GM21619 (cell line): ENCODE measurements around the gene ERGIC1.
A peak's percentile ranks its signal among the peaks of the same experiment; 100 is the strongest.

ENCODE experiments used
- ATAC-seq: cut with Tn5 transposase; IDR thresholded peaks from one replicate; pipeline ENCODE4 v1.9.1; 2021; ENCODE audit not compliant: unreplicated experiment

ERGIC1 gene

DNA sequence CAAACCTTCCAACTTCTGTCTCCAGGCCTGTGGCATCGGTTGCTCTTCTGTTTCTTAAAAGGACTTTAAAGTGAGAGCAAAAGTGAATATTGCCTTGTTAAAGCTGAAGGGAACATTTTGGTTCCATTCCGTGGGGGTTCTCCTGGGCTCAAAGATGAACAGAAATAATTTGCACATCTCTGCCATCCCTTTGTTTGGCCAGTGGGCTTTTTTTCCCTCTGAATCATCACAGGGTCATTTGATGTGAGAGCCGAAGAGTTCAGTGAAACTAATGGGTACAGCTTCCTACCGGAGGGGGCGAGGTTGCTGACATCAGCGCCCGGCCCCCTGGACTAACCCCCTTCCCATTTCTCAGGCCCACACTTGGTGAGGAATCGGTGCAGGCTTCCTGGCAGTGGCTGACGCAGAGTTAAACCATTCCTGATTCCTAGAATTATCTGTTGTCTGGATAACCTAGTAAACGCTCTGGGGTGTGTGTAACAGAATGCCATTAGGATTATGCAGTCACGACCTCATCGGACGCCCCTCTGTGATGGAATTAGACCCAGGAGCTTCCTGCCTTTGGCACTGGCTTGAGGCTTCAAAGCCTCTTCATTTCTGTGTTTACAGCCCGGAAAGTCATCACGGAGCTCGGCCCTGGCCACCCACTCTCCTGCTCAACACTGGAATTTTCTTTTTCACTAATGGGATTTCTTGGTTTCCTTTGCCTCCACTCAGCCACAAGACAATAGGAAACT lies 63.6 kb downstream of the ERGIC1 start:
- no peak for ATAC-seq

DNA sequence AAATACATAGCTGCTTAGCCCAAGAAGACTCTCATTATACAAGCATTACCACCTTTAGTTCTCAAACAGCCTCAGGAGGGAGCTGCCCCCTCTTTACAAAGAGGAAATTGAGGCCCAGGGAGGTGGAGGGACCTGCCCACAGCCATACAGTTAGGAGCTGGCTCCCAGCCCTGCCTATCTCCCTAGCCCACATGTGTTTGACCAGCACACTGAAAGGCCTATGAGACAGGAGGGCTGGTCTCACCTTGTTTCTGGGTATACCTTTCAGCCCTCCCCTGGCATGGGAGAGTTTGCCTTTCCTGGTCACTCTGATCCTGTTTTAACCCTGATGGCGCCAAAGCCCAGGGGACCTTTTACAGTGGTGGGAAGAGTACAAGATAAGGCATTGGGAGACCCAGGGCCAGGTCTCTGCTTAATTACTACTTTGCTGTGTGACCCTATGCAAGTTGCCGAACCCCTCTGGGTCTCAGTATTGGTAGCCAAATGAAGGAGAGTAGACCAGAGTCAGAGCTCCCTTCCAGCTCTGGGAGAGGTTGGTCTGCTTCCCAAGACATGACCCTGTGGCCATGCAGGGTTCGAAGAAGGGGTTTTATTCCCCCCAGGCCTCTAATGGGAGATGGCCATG lies 64.3 kb downstream of the ERGIC1 start:
- ATAC-seq: no peak

DNA sequence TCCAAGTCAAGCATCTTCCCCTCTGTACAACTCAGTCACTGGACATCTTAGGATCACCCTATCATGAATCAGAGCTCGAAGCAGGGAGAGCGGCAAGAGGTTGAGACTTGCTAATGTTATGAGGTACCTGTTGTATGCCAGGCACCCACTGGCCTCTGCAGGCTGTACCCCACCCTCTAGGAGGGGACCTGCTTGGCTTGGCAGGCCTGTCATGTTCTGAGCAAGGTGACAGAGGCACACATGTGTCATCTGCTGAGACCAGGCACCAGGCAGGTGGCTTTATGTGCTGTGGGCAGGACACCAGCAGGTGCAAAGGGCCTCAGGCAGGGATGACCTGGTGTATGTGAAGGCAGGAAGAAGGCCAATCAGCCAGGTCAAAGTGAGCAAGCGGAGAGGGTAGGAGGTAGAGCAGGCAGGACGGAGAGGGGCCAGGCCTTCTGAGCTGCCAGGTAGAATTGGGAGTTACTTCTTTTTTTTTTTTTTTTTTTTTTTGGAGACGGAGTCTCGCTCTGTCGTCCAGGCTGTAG lies 64.9 kb downstream of the ERGIC1 start:
- no peak for ATAC-seq

DNA sequence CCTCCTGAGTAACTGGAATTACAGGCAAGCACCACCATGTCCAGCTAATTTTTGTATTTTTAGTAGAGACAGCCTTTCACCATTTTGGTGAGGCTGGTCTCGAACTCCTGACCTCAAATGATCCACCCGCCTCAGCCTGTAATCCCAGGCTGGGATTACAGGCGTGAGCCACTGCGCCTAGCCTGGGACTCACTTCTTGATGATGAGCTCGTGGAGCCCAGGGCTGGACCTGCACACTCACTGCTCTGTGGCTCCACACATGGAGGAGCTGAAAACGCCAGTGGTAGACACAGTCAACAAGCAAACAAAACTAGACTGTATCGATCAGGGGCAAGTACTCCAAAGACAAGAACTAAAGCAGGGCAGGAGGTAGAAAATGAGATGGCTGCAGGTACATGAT lies 65.4 kb downstream of the ERGIC1 start:
- no peak for ATAC-seq

DNA sequence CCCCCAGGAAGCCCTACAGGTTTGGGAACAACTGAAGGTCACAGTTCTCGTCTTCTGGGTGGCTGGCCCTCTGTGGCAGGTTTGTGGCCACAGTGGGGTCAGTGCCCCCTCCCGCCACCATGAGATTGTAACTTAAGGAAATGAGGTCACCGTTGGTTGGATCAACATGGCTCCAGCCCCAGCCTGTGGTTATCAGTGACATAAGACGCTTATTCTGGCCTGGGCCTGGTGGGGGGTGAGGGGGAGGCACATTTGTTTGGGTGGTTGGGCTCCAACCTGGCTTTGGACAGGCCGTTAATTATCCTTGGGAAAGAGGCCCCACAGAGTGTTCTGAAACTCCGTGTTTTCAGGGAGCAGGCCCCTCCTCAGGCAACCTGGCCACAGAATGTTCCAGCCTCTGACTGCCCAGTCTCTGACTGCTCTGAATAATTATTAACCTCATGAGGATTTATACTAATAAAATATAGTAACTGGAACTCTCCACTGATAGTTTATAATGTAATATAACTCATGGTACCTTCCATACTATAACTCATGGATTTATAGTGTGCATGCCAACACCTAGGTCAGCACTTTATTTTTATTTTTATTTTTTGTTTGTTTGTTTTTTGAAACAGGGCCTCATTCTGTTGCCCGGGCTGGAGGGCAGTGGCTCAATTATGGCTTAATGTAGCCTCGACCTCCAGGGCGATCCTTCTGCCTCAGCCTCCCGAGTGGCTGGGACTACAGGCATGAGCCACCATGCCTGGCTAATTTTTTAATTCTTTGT lies 67.1 kb downstream of the ERGIC1 start:
- no peak for ATAC-seq

DNA sequence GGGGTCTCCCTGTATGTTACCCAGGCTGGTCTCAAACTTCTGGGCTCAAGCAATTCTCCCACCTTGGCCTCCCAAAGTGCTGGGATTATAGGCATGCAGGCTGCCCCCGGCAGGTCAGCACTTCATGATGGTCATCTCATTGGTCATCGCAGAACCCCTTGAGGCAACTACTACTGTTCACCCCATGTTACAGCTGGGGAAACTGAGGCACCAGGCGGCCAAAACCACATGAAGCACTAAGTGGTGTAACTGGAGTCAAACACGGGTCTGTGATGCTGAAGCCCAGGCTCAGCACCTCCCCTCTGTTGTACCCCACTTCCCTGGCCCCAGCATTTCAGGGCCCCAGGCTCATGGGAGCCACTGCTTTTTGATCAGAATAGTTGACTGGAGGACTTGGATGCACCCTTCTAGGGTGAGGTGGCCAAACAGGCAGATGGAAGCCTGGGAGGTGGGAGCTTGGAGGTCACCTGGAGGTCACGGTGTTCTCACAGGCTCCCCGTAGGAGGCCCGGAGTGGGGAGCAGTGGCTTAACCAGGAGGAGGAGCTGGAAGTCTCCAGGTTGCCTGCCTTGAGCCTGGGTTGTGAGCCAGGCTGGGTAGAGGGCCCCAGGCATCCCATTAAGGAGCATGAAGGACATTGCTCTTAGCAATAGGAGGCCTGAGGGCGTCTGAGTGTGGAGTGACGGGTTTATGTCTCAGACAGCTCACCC lies 67.9 kb downstream of the ERGIC1 start:
- no peak for ATAC-seq

DNA sequence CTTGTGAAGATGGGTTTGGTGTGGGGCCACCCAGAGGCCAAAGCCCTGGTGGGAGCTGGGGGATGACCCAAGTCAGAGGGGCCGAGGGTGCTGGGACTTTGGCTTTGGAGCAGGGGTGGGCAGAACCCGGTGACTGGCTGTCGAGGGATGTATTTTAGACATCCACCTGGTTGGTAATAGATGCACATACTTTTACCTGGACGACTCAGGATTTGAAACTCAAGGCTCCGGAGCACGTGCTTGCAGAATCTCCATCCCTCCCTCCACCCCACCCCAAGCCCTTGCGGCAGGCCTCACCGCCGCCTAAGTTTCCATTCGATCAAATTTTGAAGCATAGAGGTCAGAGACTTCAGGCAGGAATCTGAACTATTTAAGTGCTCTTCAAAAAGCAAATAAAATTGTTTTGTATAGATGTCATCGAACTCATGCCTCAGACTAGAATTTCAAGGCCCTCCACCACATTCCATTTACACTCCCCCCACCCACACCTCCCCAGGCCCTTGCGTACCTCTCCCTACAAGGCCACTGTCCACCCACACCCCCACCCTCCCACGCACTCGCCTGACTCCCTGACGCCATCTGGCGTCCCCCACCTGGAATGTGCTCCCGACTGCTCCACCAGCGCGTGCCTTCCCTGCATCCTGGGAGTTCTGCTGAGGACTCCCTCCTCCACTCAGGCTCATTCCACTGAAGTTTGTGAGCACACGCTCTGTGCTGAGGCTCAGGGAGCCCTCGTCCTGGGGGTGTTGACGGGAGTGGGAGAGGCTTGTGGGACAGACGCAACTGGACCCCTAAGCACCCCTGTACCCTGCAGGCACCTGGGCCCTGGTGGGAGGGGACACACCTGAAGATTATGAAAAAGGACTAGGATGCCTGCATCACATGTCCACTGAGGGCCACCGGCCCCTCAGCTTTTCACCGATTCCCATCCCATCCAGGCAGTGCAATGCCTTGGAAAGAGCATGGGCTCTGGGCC lies 68.7 kb downstream of the ERGIC1 start:
- ATAC-seq: no peak

DNA sequence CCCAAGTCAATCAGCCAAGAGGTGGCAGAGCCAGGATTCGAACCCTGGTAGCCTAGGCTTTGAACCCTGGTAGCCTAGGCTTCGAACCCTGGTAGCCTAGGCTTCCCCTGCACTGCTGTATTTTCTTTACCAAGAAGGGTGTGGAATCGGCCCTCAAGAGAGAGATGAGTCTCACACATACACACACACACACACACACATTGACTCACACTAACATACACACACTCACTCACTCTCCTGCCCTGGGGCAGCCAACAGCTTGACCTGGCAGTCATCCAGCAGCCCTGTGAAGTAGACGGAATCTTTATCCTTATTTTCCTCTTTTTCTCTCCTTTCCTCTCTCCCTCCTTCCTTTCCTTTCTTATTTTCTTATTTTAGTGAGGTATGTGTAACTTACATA lies 69.7 kb downstream of the ERGIC1 start:
- ATAC-seq: no peak

DNA sequence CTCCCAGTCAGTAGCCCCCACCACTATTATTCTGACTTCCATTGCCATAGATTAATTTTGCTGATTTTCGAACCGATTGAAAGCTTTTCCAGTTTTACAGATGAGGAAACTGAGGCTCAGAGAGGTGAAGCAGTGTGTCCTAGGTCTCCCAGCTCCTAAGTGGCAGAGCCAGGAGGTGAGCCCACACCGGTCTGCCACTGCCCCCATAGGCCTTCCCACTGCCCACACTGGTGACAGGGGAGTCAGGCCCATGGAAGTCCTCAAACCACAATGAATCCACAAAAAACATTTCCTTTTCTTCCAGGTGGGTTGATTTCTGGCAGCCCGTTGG lies 70.2 kb downstream of the ERGIC1 start:
- no peak for ATAC-seq

DNA sequence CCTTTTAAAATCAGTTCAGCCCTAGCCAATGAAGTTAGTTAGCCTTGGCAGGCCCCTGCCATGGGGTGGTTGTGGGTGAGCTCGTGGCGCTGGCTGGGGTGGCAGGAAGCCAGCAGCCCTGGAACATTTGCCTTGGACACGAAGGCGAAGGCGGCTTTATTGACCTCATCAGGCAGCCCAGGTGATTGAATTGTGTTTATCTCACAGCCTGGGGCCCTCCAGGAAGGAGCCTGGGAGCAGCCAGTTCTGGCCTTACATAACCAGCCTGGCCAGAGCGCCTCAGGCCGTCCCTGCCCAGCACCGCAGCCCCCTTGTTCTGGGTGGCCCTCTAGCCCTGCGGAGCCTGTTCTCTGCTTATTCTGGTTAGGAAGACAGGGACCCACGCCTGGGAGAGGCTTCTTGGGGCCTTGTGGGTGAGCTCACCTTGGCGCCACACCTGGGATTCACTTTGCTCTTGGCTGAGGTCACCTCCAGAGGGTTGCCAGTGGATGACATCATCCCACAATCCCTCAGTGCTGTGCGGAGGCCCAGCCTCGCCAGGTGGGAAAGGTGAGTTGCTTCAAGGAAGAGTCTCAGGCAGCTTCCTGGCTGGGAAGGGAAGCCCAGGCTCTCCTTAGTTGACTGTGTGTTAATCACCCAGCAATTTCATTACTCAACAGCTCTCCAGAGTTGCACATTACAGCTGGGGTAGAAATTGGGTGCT lies 70.7 kb downstream of the ERGIC1 start:
- ATAC-seq: no peak

DNA sequence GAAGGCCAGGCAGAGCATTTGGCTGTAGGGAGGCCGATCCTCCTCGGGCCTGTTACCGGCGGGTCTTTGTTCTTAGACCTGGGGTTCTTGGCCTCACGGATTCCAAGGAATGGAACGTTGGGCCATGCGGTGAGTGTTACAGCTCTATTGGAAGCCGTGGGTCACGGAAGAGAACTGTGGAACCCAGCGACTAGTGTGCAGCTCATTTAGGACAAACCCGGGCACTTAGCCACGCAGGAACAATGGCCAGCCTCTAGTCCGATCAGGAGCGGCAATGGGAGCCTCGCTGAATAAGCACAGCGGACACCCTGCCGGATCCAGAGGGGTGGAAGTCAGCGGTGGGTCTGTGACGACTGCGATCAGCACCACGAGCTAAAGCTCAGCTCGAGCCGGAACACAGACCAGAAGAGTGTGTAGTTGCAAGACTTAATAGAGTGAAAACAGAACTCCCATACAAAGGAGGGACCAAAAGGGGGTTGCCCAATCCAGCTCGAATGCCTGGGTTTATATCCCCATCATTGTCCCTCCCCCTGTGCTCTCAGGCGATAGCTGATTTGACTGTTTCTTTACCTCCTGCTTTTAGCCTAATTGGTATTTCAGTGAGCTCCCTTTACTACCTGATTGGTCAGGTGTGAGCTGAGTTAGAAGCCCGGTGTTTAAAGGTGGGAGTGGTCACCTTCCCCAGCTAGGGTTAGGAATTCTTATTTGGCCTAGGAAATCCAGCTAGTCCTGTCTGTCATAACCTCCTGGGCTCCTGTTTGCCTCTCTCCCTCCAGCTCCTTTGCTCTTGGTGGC lies 71.5 kb downstream of the ERGIC1 start:
- ATAC-seq: no peak

DNA sequence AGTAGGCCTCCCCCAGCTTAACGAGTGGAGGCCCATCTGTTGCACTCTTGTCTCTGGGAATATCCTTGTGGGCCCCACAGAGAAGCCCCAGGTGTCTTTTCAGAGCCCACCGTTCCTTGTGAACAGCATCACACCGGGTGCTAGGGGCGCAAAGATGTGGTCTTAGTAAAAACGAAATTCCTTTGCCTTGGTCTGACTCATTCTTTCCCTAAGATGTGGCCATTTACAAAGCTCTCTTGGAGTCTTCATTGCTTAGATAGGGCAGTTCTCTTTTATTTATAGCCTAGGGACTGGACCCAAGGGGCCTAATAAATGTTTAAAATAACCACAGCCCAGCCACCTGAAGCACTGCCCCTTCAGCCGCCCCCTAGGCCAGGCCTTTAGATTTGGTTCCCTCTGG lies 72.4 kb downstream of the ERGIC1 start:
- peak; percentile 43 for ATAC-seq

DNA sequence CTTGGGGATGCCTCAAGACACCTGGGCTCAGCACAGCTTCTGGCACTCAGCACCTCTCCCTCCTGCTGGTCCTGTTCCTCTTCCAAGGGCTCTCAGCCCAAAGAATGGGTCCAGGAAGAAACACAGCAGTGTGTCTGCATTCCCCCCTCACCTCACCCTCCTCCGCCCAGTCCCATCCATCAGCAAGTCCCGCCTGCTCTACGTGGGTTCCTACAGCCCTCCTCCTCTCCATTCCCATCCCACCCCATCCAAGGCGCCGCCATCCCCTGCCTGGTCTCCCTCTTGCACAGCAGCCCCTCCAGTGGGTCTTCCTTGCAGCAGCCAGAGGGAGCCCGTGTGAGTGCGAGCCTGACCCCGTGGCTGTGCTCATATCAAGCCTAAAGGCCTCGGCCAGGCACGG lies 72.8 kb downstream of the ERGIC1 start:
- ATAC-seq: no peak

DNA sequence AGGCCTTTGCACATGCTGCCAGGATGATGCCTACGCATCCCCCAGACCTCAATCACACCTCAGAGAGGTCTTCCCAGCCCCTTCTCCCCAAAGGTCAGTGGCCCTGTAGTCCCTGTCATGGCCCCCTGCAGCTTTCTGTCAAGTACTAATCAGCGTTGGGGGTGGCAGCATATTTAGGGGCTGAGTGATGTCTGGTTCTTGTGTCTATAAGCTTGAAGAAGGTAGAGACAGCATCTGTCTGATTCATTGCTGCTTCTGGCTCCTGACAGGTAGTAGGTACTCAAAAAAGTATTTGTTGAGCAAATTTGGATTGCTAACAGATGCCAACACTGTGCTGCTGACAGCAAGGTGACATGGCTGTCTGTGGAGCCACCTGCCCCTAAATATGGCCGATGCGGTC lies 73.6 kb downstream of the ERGIC1 start:
- ATAC-seq: no peak

DNA sequence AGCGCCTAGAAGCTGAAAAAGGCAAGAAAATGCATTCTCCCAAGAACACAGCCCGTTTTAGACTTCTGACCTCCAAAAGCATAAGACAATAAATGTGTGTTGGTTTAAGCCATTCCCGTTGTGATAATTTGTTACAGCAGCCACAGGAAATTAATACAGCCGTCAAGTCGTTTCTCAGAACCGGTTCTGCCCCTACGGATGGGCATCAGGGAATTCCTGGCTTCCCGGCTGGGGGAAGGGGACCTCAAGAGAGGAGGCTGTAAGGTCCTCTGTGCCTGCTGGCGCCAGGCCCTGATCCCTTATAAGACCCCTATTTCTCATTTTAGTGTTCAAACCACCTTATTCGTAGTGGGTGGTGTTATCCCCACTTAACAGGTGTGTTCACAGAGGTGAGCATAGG lies 74.6 kb downstream of the ERGIC1 start:
- ATAC-seq: no peak

DNA sequence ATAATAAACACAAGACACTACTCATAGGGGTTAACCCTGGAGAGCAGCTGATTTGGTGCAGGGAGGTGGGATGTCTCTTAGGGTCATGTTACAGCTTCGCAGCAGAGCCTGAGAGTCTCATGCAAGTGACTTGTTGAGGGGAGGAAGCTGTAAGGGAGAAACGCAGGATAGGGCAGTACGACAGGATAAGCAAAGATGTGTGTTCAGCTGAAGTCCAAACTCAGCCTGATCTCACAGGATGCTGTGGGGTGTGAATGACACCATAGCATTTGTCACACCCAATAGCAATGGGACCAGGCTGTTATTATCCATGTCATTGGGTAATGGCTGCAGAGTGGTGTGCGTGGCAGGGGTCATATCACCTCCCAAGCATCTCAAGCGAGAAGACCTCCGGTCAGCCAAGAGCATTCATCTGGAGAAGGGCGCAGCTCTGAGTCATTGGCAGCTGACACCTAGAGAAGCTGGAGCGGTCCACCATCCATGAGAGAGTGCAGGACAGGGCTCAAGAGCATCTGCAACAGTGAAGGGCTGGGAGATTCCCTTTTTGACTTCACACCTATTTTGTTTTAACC lies 76.0 kb downstream of the ERGIC1 start:
- peak; percentile 40 for ATAC-seq

DNA sequence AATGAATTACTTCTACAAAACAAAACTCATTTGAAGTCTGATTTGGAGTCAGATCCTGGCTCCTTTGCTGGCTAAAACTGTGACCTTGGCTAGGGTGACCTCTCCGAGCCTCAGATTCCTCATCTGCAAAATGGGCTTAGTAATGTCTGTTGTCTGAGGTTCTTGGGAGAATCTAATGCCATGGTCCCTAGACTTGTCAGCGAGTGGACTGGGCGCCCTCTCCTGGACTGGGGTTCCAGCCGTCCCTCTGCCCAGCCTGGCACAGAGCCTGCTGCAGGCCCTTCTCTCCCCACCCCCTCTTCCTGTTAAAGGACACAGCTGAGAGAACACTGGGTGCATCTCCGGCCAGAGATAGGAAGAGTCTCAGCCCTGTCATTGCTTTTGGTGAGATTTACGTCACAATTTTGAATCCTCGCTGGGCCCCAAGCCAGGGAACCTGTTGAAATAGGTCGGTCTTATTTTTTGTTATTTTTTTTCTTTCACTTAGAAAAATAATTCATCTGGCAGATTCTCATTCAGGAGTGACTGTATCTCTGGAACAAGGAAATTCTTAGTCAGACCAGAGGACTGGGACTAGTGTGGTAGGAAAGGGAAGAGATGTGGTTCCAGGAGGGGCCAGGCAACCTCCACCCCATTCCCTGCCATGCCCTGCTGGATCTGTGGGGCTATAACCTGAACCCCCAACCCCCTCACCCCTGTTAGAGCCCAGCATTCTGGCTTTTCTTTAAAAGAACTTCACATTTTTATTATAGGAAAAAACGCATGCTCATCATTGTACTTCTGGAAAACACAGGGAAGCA lies 77.0 kb downstream of the ERGIC1 start:
- peak; percentile 57 for ATAC-seq

DNA sequence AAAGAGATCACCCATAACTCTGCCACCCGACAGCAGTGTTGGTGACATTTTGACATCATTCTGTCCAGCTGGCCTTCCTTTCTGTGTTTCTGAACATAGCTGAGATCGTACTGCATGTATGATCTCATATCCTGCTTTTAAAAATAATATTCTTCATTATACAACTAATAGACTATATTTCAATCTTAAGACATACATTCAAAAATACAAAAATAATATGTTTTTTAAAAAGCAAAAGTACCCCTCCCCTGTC lies 77.5 kb downstream of the ERGIC1 start:
- ATAC-seq: no peak
